ENCODE results near the gene LRP2. TPM values are rescaled to one million over a fixed set of nuclear protein-coding genes. Genes with fewer than 3 reads are reported as not detected.

LRP2 gene
- total and polyA plus RNA-seq, 2 donors = 0.26 TPM; not detected in 1

DNA sequence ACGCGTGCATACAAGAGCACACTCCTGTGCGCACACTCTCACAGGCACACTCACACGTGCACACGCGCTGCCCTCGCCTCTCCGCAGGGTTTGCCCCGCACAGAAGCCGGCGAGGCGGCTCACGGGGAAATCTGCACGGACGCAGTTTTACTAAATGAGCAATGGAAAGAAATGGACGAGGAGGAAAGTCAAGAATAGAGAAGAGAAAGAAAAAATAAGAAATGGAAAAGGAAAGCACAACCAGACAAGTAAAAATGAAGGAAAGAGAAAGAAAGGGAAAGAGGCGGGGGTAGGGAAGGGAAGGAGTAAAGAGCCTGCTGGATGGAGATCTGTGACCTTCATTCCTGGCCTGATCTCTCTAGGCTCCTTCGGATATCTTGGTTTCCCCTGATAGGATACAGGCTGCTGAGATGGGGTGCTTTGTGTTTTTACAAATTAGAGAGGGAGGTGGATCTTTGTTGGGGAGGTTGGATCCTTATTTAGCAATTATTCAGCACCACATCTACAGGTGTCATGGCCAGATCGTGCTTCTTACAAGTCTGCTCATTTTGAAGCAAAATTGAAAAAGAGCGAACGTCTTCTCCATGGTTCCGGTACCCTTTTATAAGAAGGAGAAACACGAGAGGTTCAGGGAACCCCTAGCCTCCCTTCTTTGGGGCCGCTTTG lies 693 bp upstream of the LRP2 start:
- H3K27ac ChIP-seq (ENCODE audit: low read depth) = no peak overlapping the region
- 3% methylated on average over 24 of the region's 24 CpGs for WGBS
- H3K4me1 ChIP-seq (ENCODE audit: insufficient read depth) = no peaks in the 10 kb centered on the region
- H3K4me3 ChIP-seq (ENCODE audit: low read depth, low read length) = peak overlapping the region; percentile 47
- H3K36me3 ChIP-seq (ENCODE audit: insufficient read depth) = no peaks in the 10 kb centered on the region
- no peak for DNase-seq (ENCODE audit: extremely low spot score)

GRCh38 chr2:169361706-169362117 lies 622 bp downstream of the LRP2 start:
- no peak overlapping the region for H3K27ac ChIP-seq (ENCODE audit: low read depth)
- no peak for DNase-seq (ENCODE audit: extremely low spot score)
- H3K4me3 ChIP-seq (ENCODE audit: low read depth, low read length) = peak overlapping the region; percentile 37
- H3K36me3 ChIP-seq (ENCODE audit: insufficient read depth) = no peaks in the 10 kb centered on the region
- H3K4me1 ChIP-seq (ENCODE audit: insufficient read depth) = no peaks in the 10 kb centered on the region
- WGBS = under 1% methylated on average over 32 of the region's 32 CpGs

GRCh38 chr2:169360984-169361705 lies 1.2 kb downstream of the LRP2 start:
- H3K27ac ChIP-seq (ENCODE audit: low read depth) = no peak overlapping the region
- DNase-seq (ENCODE audit: extremely low spot score) = no peak
- WGBS = 6% methylated on average over 20 of the region's 20 CpGs
- no peak overlapping the region for H3K4me3 ChIP-seq (ENCODE audit: low read depth, low read length)
- H3K4me1 ChIP-seq (ENCODE audit: insufficient read depth) = no peaks in the 10 kb centered on the region
- no peaks in the 10 kb centered on the region for H3K36me3 ChIP-seq (ENCODE audit: insufficient read depth)

GRCh38 chr2:169358016-169358415 lies 4.3 kb downstream of the LRP2 start:
- no peak for DNase-seq (ENCODE audit: extremely low spot score)
- H3K4me3 ChIP-seq (ENCODE audit: low read depth, low read length) = no peak overlapping the region
- WGBS = 85% methylated on average over 2 of the region's 2 CpGs
- no peak overlapping the region for H3K27ac ChIP-seq (ENCODE audit: low read depth)
- no peaks in the 10 kb centered on the region for H3K4me1 ChIP-seq (ENCODE audit: insufficient read depth)
- no peaks in the 10 kb centered on the region for H3K36me3 ChIP-seq (ENCODE audit: insufficient read depth)

- no peak overlapping the region for H3K27ac ChIP-seq (ENCODE audit: low read depth)
- no peaks in the 10 kb centered on the region for H3K36me3 ChIP-seq (ENCODE audit: insufficient read depth)
- H3K4me3 ChIP-seq (ENCODE audit: low read depth, low read length) = no peak overlapping the region
- DNase-seq (ENCODE audit: extremely low spot score) = no peak
- no peaks in the 10 kb centered on the region for H3K4me1 ChIP-seq (ENCODE audit: insufficient read depth)
- WGBS = 82% methylated on average over 2 of the region's 2 CpGs
Measured at GRCh38 chr2:169354244-169354643, 8.1 kb downstream of the LRP2 start.

DNA sequence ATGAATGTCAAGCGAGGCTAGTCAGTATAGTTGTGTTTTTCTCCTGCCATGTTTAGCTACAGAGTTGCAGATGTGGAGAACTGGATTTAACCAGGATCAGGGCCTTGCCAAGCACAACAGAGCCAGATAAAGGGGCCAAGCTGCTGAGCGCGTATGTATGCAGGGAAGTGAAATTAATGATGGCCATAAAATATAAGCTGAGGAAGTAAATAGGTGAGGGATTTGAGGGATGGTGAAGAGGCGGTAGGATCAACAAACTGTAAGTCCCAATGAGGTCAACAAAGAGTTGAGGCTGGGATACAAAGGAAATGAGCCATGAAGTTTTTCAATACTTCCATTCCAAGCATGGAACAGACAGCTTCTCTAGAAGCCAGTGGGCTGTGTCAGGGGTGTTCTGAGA lies 10.6 kb downstream of the LRP2 start:
- H3K4me1 ChIP-seq (ENCODE audit: insufficient read depth) = no peaks in the 10 kb centered on the region
- WGBS = 81% methylated on average over 4 of the region's 4 CpGs
- no peak overlapping the region for H3K4me3 ChIP-seq (ENCODE audit: low read depth, low read length)
- H3K27ac ChIP-seq (ENCODE audit: low read depth) = no peak overlapping the region
- H3K36me3 ChIP-seq (ENCODE audit: insufficient read depth) = no peaks in the 10 kb centered on the region
- DNase-seq (ENCODE audit: extremely low spot score) = no peak

DNA sequence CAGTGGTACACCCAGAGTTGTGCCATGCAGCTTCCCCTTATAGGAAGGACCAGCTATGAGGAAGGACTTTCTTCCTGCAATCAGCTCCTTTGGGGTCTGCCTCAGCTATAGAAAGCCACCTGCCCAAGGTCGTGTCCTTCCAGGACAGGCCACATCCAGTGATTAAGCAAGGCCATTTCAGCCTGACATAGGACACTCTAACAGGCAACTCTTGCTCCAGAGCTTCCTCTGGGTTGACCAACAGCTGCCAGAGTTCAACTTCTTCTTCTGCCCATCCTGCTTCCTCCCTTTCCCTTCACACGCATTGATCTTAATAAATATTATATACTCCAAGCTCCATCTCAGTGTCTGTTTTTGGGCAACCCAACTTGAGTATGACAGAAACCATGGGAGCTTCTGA lies 12.8 kb downstream of the LRP2 start:
- no peaks in the 10 kb centered on the region for H3K4me1 ChIP-seq (ENCODE audit: insufficient read depth)
- H3K4me3 ChIP-seq (ENCODE audit: low read depth, low read length) = no peak overlapping the region
- H3K27ac ChIP-seq (ENCODE audit: low read depth) = no peak overlapping the region
- no peak for DNase-seq (ENCODE audit: extremely low spot score)
- WGBS = 83% methylated on average over 2 of the region's 2 CpGs
- H3K36me3 ChIP-seq (ENCODE audit: insufficient read depth) = no peaks in the 10 kb centered on the region

DNA sequence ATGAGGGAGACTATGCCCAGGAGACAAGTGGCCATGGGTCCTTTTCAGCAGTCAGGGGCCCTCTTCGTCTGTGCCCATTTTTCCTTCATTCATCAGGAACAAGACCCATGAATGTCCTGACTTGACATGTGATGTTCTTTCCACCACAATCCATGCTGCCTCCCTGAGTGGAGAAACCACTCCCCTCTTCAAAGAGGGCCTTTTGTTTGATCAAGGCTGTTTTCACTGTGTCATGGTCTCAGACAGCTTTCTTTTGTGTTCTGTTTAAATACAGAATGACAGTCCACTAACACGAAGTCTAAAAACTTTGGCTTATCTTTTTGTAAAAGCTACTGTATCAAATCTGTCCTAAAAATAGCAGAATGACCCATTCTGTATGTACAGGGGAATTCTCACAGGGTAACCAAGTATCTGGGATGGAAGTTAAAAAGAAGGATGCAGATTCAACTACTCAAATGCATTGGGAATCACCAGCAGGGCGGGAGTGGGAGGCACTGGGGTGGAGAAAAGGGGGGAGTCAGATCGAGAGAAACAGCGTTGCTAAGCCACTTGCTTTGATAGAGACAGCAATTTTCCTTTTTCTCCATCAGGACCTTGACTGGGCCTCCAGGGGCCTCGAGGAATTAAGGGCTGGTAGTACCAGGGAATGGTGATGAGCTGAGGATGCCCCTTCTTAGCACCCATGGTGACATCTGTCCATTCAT lies 13.9 kb downstream of the LRP2 start:
- no peak for DNase-seq (ENCODE audit: extremely low spot score)
- Histone ChIP-seq H3K27ac (ENCODE audit: low read depth) (no peak overlapping the region), H3K36me3 (ENCODE audit: insufficient read depth) (no peaks in the 10 kb centered on the region), H3K4me3 (ENCODE audit: low read depth, low read length) (no peak overlapping the region), H3K4me1 (ENCODE audit: insufficient read depth) (no peaks in the 10 kb centered on the region)
- WGBS = 65% methylated on average over 6 of the region's 6 CpGs

DNA sequence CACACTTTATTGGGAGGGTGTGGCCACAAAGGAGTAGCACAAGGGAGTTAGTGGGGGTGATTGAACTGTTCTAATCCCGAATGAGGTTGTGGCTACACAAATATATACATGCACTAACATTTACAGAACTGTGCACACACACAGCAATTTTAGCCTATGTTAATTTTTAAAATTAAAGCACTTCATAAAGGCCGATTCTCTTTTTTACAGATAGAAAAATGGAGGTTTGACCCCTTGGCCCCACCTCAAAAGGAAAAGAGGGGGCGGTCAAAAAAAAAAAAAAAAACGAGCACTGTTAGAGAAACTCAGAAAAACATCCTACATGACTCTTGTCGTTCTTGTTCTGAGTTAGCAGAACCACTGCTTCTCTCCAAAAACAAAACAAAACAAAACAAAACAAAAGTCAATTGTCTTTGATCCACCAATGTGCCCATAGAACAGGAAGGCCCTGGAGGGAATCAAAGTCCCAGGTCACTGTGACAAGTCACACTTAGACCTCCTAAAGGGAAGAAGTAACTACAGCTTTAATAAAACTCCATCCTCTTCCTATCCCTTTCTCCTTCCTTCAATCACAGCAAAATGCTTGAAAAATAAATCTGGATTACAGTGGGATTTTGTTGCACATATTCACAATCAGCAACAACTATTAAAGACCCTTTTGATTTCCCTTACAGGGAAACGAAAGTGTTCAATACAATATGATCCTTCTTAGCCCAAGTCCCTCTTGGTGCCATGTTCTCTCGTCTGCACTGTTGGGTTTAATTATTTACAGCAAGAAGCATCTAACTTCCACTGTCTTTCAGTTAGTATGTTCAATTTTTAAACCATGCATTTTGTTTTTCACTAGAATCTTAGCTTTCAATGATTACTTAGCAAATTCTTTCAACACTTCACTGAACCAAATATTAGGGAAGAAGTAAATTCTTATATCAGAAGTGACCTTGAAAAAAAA lies 16.6 kb downstream of the LRP2 start:
- Histone ChIP-seq H3K4me3 (ENCODE audit: low read depth, low read length) (no peak overlapping the region), H3K36me3 (ENCODE audit: insufficient read depth) (no peaks in the 10 kb centered on the region), H3K4me1 (ENCODE audit: insufficient read depth) (no peaks in the 10 kb centered on the region), H3K27ac (ENCODE audit: low read depth) (no peak overlapping the region)
- WGBS = 62% methylated on average over 7 of the region's 7 CpGs
- DNase-seq (ENCODE audit: extremely low spot score) = no peak

DNA sequence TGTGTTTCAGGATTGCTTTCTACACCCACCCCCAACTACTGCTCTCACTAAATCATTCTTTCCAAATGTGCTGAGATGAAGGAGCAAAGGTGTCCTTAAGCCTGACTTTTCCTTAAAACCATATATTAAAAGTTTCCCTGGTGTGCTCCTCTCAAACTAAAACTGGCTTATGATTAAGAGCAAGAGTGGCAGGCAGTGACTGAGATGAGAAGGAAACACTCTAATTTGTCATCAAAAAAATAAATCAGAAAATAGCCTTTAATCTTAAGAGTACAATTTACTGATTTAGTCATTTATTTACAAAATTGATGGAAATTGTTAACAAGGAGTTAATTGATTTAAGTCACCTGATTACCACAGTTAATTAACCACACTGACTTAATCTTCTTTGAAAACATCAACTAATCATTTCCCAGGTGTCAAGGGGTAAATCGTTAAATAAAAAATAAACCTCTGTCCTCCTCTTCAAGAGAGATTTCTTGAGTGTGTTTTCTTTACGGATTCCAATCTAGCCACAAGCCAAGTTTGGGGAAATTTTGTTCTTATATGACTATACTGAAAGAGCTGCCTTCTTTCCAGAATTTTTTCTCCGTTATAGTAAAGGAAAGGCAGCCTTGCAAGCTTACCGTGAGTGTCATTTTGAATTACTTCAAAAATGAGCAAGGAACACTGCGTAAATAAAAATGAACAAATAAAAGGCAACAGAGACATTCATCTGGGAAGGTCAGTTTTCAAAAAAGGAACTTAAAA lies 17.4 kb downstream of the LRP2 start:
- no peak for DNase-seq (ENCODE audit: extremely low spot score)
- no peaks in the 10 kb centered on the region for H3K36me3 ChIP-seq (ENCODE audit: insufficient read depth)
- H3K4me3 ChIP-seq (ENCODE audit: low read depth, low read length) = no peak overlapping the region
- H3K27ac ChIP-seq (ENCODE audit: low read depth) = no peak overlapping the region
- WGBS = 63% methylated on average over 5 of the region's 5 CpGs
- no peaks in the 10 kb centered on the region for H3K4me1 ChIP-seq (ENCODE audit: insufficient read depth)

DNA sequence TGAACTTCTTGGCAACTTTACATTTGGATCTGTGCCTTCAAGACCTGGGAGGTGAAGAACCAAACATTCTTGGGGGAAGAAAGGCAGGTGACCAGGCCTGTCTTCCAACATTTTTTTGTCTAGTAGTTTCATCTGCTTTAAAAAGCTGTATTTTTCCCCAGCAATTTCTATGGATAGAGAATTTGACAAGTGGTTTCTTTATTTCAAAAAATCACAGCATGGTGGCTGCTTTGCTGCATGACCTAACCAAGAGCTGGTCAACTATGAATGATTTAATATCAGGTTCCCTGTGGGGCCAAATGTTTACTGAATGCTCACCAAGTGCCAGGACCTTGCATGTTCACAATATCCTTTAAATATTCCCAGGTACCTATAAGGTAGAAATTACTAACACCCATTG lies 19.1 kb downstream of the LRP2 start:
- DNase-seq (ENCODE audit: extremely low spot score) = no peak
- no peak overlapping the region for H3K4me3 ChIP-seq (ENCODE audit: low read depth, low read length)
- no peaks in the 10 kb centered on the region for H3K36me3 ChIP-seq (ENCODE audit: insufficient read depth)
- H3K4me1 ChIP-seq (ENCODE audit: insufficient read depth) = no peaks in the 10 kb centered on the region
- H3K27ac ChIP-seq (ENCODE audit: low read depth) = no peak overlapping the region

DNA sequence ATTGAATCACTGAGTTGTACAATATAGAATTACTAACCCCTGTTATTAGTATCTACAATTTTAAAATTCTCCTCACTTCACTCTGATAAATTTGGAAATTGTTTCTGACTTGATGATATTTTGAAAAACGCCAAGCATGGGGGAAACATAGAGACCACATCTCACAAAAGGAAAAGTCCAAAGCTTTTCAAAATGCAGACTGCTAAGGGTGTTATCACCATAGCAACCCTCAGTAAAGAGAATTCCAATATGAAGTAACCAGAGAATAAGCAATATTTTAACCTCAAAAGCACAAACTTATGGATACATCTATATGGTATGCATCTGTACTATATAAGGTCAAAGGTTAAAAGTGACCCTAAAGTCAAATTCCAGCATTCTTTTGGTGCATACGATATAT lies 22.7 kb downstream of the LRP2 start:
- H3K27ac ChIP-seq (ENCODE audit: low read depth) = no peak overlapping the region
- no peak overlapping the region for H3K4me3 ChIP-seq (ENCODE audit: low read depth, low read length)
- DNase-seq (ENCODE audit: extremely low spot score) = no peak
- 70% methylated on average over 2 of the region's 2 CpGs for WGBS
- no peaks in the 10 kb centered on the region for H3K36me3 ChIP-seq (ENCODE audit: insufficient read depth)
- no peaks in the 10 kb centered on the region for H3K4me1 ChIP-seq (ENCODE audit: insufficient read depth)

- Histone ChIP-seq H3K36me3 (ENCODE audit: insufficient read depth) (no peaks in the 10 kb centered on the region), H3K27ac (ENCODE audit: low read depth) (no peak overlapping the region), H3K4me3 (ENCODE audit: low read depth, low read length) (no peak overlapping the region), H3K4me1 (ENCODE audit: insufficient read depth) (no peaks in the 10 kb centered on the region)
- DNase-seq (ENCODE audit: extremely low spot score) = no peak
- WGBS = 19% methylated on average over 5 of the region's 5 CpGs
Measured at GRCh38 chr2:169336695-169337094, 25.6 kb downstream of the LRP2 start.
